Stimulated activated naive B cell treated with anti-CD40 and anti-IgM and Interleukin-4, amounts not matched to agents 10 μg/mL and 1 μg/mL and 100 μg/mL, for 72 hours (primary cell): ENCODE data around the gene TINCR.

Experiments used
- ATAC-seq, 2 donors: fragments of 150-1000 bp; cut with Tn5 transposase; replicated peaks; 2 replicates each; pipeline ENCODE4 v1.10.0; 2021; ENCODE audit warnings: moderate library complexity in 1 of 2
- DNase-seq: peaks from one replicate; pipeline ENCODE4 v3.0.0; 2021
- H3K27ac Mint-ChIP-seq: one replicate; pipeline ENCODE4 v1.8.0; 2022; ENCODE audit warnings: mild to moderate bottlenecking, mixed read lengths
- H3K27me3 Mint-ChIP-seq, 2 donors: one replicate each; pipeline ENCODE4 v1.8.0; 2022; ENCODE audit warnings: mixed read lengths in 2 of 2
- H3K36me3 Mint-ChIP-seq, 2 donors: one replicate each; pipeline ENCODE4 v1.8.0; 2022; ENCODE audit warnings: mixed read lengths in 2 of 2, mild to moderate bottlenecking in 1 of 2
- H3K4me1 Mint-ChIP-seq, 2 donors: one replicate each; pipeline ENCODE4 v1.8.0; 2022; ENCODE audit warnings: mixed read lengths in 2 of 2, mild to moderate bottlenecking in 1 of 2
- H3K4me3 Mint-ChIP-seq, 2 donors: one replicate each; pipeline ENCODE4 v1.8.0; 2022; ENCODE audit warnings: mild to moderate bottlenecking in 2 of 2, mixed read lengths in 2 of 2, moderate library complexity in 1 of 2
- H3K9me3 Mint-ChIP-seq, 2 donors: one replicate each; pipeline ENCODE4 v1.8.0; 2022; ENCODE audit warnings: mixed read lengths in 2 of 2, mild to moderate bottlenecking in 1 of 2

The TINCR gene

DNA sequence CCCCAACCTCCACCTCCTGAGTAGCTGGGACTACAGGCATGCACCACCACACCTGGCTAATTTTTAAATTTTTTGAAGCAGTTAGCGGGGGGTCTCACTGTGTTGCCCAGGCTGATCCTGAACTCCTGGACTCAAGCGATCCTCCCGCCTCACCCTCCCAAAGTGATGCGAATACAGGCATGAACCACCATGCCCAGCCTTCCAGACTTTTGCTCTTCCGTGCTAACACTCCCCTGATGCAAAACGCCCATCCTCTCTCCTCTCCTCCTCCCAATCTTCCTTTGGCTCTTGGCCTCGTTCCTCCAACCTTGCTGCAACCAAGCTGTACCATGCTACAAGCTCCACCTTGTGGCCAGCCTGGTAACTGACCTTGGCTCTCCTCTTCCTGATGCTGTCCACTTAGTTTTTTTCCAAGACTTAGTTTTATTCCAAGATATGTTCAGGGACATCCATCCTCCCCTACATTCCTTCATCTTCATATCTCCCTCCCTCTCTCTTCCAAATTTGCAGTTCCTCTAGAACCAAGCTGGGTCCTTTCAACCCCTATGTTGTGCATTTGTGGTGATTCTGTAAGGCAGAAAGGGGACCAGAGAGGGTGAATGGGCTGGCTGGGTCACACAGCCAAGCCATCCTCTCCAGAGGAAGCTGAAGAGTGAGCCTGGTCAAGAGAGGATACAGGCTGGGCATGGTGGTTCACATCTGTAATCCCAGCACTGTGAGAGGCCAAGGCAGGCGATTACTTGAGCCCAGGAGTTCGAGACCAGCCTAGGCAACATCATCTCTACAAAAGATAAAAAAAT is 32.8 kb downstream of the TINCR start:
- H3K4me1 Mint-ChIP-seq, result no peaks in the 10 kb centered on the region
- ATAC-seq (no peak), DNase-seq (no peak)
- peaks cover 6 to 11% of the 10 kb centered on the region in 2 donors for H3K36me3 Mint-ChIP-seq
- no peak overlapping the region for H3K27ac Mint-ChIP-seq
- H3K4me3 Mint-ChIP-seq, result no peak overlapping the region
- H3K27me3 Mint-ChIP-seq, result peaks cover 25 to 38% of the 10 kb centered on the region in 2 donors
- H3K9me3 Mint-ChIP-seq, result peaks cover 16% of the 10 kb centered on the region in 2 donors

DNA sequence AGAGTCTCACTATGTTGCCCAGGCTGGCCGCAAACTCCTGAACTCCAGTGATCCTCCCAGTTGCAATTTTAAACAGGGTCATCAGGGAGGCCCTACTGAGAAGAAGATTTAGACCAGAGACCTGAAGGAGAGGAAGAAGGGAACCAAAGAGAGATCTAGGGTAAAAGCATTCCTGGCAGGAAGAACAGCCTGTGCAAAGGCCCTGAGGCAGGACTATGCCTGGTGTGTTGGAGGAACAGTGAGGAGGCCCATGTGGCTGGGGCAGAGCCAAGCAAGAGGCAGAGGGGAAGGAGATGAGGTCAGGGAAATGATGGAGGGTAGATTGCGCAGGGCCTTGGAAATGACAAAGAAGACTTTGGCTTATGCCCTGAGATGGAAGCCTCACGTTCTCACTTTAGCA is 34.5 kb downstream of the TINCR start:
- H3K4me1 Mint-ChIP-seq, result no peaks in the 10 kb centered on the region
- DNase-seq (no peak), ATAC-seq (no peak)
- peaks cover 4 to 11% of the 10 kb centered on the region in 2 donors for H3K36me3 Mint-ChIP-seq
- H3K27me3 Mint-ChIP-seq, result peaks cover 25 to 29% of the 10 kb centered on the region in 2 donors
- H3K4me3 Mint-ChIP-seq, result no peak overlapping the region
- no peak overlapping the region for H3K27ac Mint-ChIP-seq
- H3K9me3 Mint-ChIP-seq, result peaks cover 16% of the 10 kb centered on the region in 2 donors

DNA sequence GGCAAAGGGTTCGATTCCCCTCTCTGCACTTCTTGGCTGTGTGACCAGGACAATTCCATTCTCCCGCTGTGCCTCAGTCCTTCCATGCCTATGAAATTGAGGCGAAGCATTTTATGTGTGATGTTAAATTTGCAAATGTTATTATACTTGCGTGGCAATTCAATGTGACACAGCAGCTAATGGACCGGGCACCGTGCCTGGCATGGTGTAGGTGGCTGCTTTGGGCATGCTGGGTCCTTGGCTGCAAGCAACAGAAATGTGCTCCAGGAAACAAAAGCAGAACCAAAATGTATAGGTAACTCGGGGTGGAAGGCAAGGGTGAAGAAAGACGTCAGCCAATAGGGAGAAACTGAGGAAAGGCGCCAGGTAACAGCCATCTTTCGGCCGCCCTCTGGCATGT is 37.1 kb downstream of the TINCR start:
- Mint-ChIP-seq H3K9me3 (peaks cover 12% of the 10 kb centered on the region in 2 donors), H3K4me1 (no peaks in the 10 kb centered on the region), H3K4me3 (no peak overlapping the region), H3K27me3 (peaks cover 20 to 25% of the 10 kb centered on the region in 2 donors), H3K27ac (no peak overlapping the region), H3K36me3 (peaks cover 4 to 11% of the 10 kb centered on the region in 2 donors)
- DNase-seq (no peak), ATAC-seq (no peak)

DNA sequence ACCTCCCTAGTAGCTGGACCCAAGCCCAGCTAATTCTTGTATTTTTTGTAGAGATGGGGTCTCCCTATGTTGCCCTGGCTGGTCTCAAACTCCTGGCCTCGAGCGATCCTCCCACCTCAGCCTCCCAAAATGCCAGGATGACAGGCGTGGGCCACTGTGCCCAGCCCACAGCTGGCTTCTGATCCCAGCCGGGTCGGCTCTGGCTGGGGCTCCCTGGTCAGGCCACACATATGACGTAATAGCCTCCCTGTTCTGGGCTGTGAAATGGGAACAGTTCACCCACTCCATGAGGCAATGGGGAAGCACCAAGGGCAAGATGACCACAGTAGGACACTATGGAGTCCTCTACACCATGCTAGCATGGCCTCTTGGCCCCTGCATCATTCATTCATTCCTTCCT is 41.1 kb downstream of the TINCR start:
- H3K27me3 Mint-ChIP-seq, result peaks cover 28 to 29% of the 10 kb centered on the region in 2 donors
- peaks cover 0 to 2% of the 10 kb centered on the region in 2 donors for H3K36me3 Mint-ChIP-seq
- DNase-seq, result no peak
- peaks cover 4 to 7% of the 10 kb centered on the region in 2 donors for H3K9me3 Mint-ChIP-seq
- H3K4me3 Mint-ChIP-seq, result no peak overlapping the region
- H3K27ac Mint-ChIP-seq, result no peak overlapping the region
- no peaks in the 10 kb centered on the region for H3K4me1 Mint-ChIP-seq
- ATAC-seq, result no peak

DNA sequence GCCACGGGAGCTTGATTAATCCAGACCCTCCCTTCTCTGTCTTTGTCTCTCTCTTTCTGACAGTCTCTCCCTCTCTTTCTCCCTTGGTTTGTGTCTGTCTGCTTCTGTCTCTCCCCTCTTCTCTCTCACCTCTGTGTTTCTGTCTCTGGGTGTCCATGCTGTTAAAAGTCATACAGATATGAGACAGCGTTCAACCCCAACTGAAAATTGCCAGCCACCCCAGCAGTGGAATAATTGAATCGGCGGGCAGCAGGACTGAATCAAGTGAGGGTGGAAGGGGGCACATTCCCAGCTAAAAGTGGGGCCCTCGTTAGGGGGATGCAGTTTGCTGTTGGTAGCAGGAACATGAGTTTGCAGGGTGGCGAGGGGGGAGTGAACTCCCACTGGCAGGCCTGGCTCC is 43.7 kb downstream of the TINCR start:
- H3K36me3 Mint-ChIP-seq, result peaks cover 0 to 2% of the 10 kb centered on the region in 2 donors
- no peak overlapping the region for H3K4me3 Mint-ChIP-seq
- no peaks in the 10 kb centered on the region for H3K4me1 Mint-ChIP-seq
- peaks cover 9 to 10% of the 10 kb centered on the region in 2 donors for H3K9me3 Mint-ChIP-seq
- no peak overlapping the region for H3K27ac Mint-ChIP-seq
- ATAC-seq (no peak), DNase-seq (no peak)
- peaks cover 28 to 29% of the 10 kb centered on the region in 2 donors for H3K27me3 Mint-ChIP-seq

DNA sequence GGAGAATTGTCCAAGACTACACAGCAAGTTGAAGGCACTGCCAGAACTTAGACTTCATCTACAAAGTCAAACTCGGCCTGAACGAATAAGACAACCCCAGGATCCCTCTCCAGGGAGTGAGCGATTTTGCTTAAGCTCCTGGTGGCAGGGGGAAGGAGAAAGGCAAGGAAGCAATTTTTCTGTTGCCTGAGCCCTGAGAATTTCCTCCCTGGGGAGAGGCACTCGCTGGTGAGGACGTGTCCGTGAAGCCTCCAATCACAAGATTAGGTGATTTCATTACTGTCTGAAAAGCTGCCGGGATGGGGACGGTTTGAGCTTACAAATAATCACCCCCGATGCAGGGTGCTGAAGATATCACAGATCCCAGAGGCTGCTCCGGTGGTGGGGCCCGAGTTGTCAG is 45.6 kb downstream of the TINCR start:
- Mint-ChIP-seq H3K9me3 (peaks cover 14 to 15% of the 10 kb centered on the region in 2 donors), H3K4me1 (no peaks in the 10 kb centered on the region), H3K36me3 (peaks cover 0 to 2% of the 10 kb centered on the region in 2 donors), H3K27me3 (peaks cover 27 to 28% of the 10 kb centered on the region in 2 donors), H3K27ac (no peak overlapping the region), H3K4me3 (no peak overlapping the region)
- ATAC-seq (no peak), DNase-seq (no peak)

DNA sequence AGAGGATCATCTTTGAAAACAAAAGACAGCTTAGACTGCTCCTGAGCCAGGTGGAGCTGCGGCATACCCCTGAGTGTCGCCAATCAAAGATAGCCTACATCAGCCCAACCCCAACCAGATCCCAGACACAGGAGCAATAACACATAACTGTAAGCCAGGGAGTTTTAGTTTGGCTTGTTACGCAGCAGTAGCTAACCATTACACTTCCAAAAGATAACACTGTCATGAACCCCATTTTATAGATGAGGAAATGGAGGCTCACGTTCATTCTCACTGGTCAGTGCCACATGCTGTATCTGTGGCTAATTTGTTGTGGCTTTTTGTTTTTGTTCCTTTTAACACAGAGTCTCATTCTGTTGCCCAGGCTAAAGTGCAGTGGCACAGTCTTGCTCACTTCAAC is 47.3 kb downstream of the TINCR start:
- ATAC-seq, result no peak
- DNase-seq, result no peak
- peaks cover 21 to 26% of the 10 kb centered on the region in 2 donors for H3K27me3 Mint-ChIP-seq
- H3K9me3 Mint-ChIP-seq, result peaks cover 22% of the 10 kb centered on the region in 2 donors
- H3K36me3 Mint-ChIP-seq, result peaks cover 3 to 10% of the 10 kb centered on the region in 2 donors
- no peaks in the 10 kb centered on the region for H3K4me1 Mint-ChIP-seq
- H3K27ac Mint-ChIP-seq, result no peak overlapping the region
- no peak overlapping the region for H3K4me3 Mint-ChIP-seq

DNA sequence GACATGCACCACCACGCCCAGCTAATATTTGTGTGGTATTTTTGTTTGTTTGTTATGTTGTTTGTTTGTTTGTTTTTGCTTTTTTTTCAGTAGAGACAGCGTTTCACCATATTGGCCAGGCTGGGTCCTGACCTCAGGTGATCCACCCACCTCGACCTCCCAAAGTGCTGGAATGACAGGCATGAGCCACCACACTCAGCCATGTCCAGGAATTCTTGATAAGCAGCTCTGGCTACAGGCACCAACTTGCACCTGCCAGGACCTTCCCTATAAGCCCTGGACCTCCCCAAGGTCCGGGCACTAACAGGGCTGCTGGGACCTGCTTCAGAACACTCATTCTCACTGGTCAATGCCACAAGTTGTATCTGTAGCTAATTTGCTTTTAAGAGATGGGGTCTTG is 48.7 kb downstream of the TINCR start:
- Mint-ChIP-seq H3K36me3 (peaks cover 3 to 10% of the 10 kb centered on the region in 2 donors), H3K27ac (no peak overlapping the region), H3K4me3 (no peak overlapping the region), H3K9me3 (peaks cover 14 to 18% of the 10 kb centered on the region in 2 donors), H3K4me1 (no peaks in the 10 kb centered on the region), H3K27me3 (peaks cover 14 to 17% of the 10 kb centered on the region in 2 donors)
- ATAC-seq (no peak), DNase-seq (no peak)

DNA sequence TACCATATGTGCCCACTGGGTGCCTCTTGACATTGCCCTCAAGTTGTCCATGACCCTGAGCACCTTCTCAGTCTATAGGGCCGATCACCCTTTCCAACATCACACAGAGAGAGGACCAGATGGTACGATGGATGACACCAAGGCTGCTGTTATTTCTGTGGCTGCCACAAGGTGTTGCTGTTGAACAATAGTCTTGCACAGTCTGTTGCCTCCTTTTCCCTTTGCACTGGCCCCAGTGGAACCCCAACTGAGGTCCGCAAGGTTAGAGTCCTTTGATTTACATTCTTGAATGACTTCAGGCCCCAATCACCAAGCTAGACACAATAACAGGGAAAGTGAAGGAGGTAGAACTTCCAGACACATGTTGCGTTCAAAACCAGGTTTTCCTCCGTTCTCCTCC is 52.0 kb downstream of the TINCR start:
- no peak overlapping the region for H3K27ac Mint-ChIP-seq
- H3K9me3 Mint-ChIP-seq, result peaks cover 18 to 20% of the 10 kb centered on the region in 2 donors
- no peak for ATAC-seq
- H3K27me3 Mint-ChIP-seq, result peaks cover 11 to 14% of the 10 kb centered on the region in 2 donors
- no peaks in the 10 kb centered on the region for H3K4me1 Mint-ChIP-seq
- H3K4me3 Mint-ChIP-seq, result no peak overlapping the region
- DNase-seq, result no peak
- H3K36me3 Mint-ChIP-seq, result peaks cover 1 to 10% of the 10 kb centered on the region in 2 donors

DNA sequence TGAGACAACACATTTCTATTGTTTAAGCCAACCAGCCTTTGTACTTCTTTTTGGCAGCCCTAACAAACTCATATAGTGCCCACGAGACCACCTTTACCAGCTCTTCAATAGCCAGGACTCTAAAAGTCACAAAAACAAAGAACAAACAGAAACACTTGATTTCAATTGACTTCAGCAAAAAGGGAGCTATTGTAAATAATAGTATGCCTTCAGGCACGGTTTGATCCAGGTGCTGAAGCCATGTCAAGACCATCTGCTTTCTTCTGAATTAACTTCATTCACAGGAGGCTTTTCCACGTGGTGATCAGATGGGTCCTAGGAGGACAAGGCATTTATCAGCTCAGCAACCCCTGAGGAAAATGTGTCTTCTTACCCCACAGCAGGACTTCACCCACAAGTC is 53.8 kb downstream of the TINCR start:
- no peak for ATAC-seq
- H3K27me3 Mint-ChIP-seq, result peaks cover 11 to 19% of the 10 kb centered on the region in 2 donors
- peaks cover 1 to 10% of the 10 kb centered on the region in 2 donors for H3K36me3 Mint-ChIP-seq
- peaks cover 16 to 18% of the 10 kb centered on the region in 2 donors for H3K9me3 Mint-ChIP-seq
- no peaks in the 10 kb centered on the region for H3K4me1 Mint-ChIP-seq
- no peak overlapping the region for H3K4me3 Mint-ChIP-seq
- no peak for DNase-seq
- no peak overlapping the region for H3K27ac Mint-ChIP-seq

DNA sequence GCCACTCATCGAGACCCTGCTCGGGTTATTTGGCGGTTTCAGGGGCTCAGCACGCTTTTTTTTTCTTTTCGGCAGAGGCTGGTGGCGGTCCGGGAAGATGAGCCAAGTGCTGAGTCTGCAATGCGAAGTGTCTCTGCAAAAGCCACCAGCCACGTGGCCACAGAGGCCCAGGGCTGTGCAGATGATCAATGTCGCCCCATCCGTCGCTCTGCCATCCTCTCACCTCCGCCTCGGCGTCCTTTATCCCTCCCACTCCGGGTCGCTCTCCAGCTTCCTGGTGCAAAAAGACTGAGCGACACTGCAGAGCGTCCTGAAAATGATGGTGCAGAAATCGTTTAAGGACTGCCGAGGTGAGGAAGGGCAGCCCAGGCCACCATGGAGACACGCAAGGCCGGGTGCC is 55.0 kb downstream of the TINCR start:
- Mint-ChIP-seq H3K36me3 (peaks cover 1 to 10% of the 10 kb centered on the region in 2 donors), H3K9me3 (peaks cover 14 to 16% of the 10 kb centered on the region in 2 donors), H3K27ac (no peak overlapping the region), H3K27me3 (peaks cover 8 to 18% of the 10 kb centered on the region in 2 donors), H3K4me1 (no peaks in the 10 kb centered on the region), H3K4me3 (no peak overlapping the region)
- no peak for ATAC-seq
- DNase-seq, result no peak
